A549 (cell line): Measurements from ENCODE around the gene PLCB4.

Source experiments
- BHLHE40 ChIP-seq: IDR thresholded peaks from 2 replicates; pipeline ENCODE4 v1.6.1; 2012; ENCODE audit warnings: low read depth, low read length, inconsistent platforms
- CBX8 ChIP-seq: fragments of 200-600 bp; sonication (generic); IDR thresholded peaks from 2 replicates; pipeline ENCODE4 v1.6.1; 2016
- CHD2 ChIP-seq: fragments of 150-350 bp; IDR thresholded peaks from 2 replicates; pipeline ENCODE4 v1.6.1; 2014; ENCODE audit warnings: low read length; ENCODE audit not compliant: partially characterized antibody
- CTCF ChIP-seq: fragments of >200 bp; sonication (Bioruptor Twin); formaldehyde crosslinking; IDR thresholded peaks from 3 replicates; pipeline ENCODE4 v1.5.1; 2016
- HDAC2 ChIP-seq: fragments of 200-600 bp; sonication (generic); IDR thresholded peaks from 2 replicates; pipeline ENCODE4 v1.6.1; 2016
- JUNB ChIP-seq: fragments of >200 bp; sonication (Bioruptor Twin); formaldehyde crosslinking; IDR thresholded peaks from 2 replicates; pipeline ENCODE4 v1.6.1; 2016
- MAX ChIP-seq: IDR thresholded peaks from 2 replicates; pipeline ENCODE4 v1.6.1; 2012
- MYC ChIP-seq: IDR thresholded peaks from 2 replicates; pipeline ENCODE4 v1.6.1; 2012; ENCODE audit warnings: mild to moderate bottlenecking, inconsistent platforms, low read length, improper control_type of control experiment, borderline replicate concordance
- PBX3 ChIP-seq: IDR thresholded peaks from 2 replicates; pipeline ENCODE4 v1.6.1; 2012
- POLR2A ChIP-seq: IDR thresholded peaks from 2 replicates; pipeline ENCODE4 v1.6.1; 2012; ENCODE audit warnings: mild to moderate bottlenecking, low read length
- RCOR1 ChIP-seq: fragments of 150-350 bp; IDR thresholded peaks from 2 replicates; pipeline ENCODE4 v1.6.1; 2014; ENCODE audit warnings: antibody characterized with exemption, low read length, low read depth
- RFX5 ChIP-seq: fragments of 450-650 bp; IDR thresholded peaks from 2 replicates; pipeline ENCODE4 v1.7.1; 2014; ENCODE audit warnings: antibody characterized with exemption, mild to moderate bottlenecking, moderate library complexity
- USF2 ChIP-seq: fragments of 450-650 bp; IDR thresholded peaks from 2 replicates; pipeline ENCODE4 v1.6.1; 2014; ENCODE audit warnings: antibody characterized with exemption
- ZFP36 ChIP-seq: fragments of 450-650 bp; IDR thresholded peaks from 2 replicates; pipeline ENCODE4 v1.6.1; 2014; ENCODE audit warnings: borderline replicate concordance; ENCODE audit not compliant: partially characterized antibody

- TF ChIP-seq MAX (no peak), ZFP36 (no peak), JUNB (no peak), CTCF (no peak), POLR2A (no peak), HDAC2 (no peak), RFX5 (no peak), BHLHE40 (no peak), USF2 (no peak), MYC (no peak), RCOR1 (no peak), PBX3 (no peak), CBX8 (no peak), CHD2 (no peak)
These were observed 341.1 kb downstream of the PLCB4 start for GRCh38 chr20:9409981-9410380.
